ENCODE measurements around the gene C5orf22.
A peak's percentile ranks its signal among the peaks of the same experiment; 100 is the strongest.

DNA sequence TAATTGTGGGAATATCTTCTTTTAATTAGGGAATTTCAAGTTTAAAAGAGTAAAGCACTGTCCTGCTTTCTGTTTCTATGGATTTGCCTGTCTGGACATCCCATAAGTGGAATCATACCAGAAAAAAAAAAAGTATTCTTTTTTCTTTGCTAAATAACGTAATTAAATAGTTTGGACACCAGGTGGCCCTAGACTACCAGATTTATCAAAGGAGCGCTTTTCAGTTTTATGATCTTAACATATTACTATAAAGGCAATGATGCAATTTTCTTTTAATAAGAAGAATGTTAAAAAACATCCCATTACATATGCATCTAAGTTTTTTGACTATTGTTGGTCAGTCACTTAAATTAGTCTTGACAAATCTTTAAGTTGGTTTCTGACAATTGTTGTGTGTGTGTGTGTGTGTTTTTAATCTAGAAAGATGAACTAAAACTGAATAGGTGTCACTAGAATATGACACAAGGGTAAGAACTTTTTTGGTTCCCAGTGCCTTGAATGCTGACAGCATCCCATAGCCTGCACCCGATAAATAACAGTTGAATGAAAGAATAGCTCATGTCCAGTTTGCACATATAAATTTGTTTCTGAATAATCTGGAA is 49.5 kb downstream of the C5orf22 start:
- no peak for TF ChIP-seq GABPA (IDR thresholded peaks at IDR 0.05 in 1 of 2, conservative IDR thresholded peaks at IDR 0.05 in 1 of 2)
- TF ChIP-seq EGR1 (IDR thresholded peaks at IDR 0.05; ENCODE audit: low read depth in 2 of 2), result no peak
- TF ChIP-seq, protein P1, sequence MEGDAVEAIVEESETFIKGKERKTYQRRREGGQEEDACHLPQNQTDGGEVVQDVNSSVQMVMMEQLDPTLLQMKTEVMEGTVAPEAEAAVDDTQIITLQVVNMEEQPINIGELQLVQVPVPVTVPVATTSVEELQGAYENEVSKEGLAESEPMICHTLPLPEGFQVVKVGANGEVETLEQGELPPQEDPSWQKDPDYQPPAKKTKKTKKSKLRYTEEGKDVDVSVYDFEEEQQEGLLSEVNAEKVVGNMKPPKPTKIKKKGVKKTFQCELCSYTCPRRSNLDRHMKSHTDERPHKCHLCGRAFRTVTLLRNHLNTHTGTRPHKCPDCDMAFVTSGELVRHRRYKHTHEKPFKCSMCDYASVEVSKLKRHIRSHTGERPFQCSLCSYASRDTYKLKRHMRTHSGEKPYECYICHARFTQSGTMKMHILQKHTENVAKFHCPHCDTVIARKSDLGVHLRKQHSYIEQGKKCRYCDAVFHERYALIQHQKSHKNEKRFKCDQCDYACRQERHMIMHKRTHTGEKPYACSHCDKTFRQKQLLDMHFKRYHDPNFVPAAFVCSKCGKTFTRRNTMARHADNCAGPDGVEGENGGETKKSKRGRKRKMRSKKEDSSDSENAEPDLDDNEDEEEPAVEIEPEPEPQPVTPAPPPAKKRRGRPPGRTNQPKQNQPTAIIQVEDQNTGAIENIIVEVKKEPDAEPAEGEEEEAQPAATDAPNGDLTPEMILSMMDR (IDR thresholded peaks at IDR 0.05; ENCODE audit: low read depth, low read length, missing input control), result peak; percentile 43
- TF ChIP-seq, protein P2, sequence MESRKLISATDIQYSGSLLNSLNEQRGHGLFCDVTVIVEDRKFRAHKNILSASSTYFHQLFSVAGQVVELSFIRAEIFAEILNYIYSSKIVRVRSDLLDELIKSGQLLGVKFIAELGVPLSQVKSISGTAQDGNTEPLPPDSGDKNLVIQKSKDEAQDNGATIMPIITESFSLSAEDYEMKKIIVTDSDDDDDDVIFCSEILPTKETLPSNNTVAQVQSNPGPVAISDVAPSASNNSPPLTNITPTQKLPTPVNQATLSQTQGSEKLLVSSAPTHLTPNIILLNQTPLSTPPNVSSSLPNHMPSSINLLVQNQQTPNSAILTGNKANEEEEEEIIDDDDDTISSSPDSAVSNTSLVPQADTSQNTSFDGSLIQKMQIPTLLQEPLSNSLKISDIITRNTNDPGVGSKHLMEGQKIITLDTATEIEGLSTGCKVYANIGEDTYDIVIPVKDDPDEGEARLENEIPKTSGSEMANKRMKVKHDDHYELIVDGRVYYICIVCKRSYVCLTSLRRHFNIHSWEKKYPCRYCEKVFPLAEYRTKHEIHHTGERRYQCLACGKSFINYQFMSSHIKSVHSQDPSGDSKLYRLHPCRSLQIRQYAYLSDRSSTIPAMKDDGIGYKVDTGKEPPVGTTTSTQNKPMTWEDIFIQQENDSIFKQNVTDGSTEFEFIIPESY (IDR thresholded peaks at IDR 0.05), result no peak
- TF ChIP-seq, protein P3, sequence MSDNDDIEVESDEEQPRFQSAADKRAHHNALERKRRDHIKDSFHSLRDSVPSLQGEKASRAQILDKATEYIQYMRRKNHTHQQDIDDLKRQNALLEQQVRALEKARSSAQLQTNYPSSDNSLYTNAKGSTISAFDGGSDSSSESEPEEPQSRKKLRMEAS (IDR thresholded peaks at IDR 0.05), result no peak
- no peak for TF ChIP-seq HNF4A (conservative IDR thresholded peaks at IDR 0.05)
- TF ChIP-seq, protein P4, sequence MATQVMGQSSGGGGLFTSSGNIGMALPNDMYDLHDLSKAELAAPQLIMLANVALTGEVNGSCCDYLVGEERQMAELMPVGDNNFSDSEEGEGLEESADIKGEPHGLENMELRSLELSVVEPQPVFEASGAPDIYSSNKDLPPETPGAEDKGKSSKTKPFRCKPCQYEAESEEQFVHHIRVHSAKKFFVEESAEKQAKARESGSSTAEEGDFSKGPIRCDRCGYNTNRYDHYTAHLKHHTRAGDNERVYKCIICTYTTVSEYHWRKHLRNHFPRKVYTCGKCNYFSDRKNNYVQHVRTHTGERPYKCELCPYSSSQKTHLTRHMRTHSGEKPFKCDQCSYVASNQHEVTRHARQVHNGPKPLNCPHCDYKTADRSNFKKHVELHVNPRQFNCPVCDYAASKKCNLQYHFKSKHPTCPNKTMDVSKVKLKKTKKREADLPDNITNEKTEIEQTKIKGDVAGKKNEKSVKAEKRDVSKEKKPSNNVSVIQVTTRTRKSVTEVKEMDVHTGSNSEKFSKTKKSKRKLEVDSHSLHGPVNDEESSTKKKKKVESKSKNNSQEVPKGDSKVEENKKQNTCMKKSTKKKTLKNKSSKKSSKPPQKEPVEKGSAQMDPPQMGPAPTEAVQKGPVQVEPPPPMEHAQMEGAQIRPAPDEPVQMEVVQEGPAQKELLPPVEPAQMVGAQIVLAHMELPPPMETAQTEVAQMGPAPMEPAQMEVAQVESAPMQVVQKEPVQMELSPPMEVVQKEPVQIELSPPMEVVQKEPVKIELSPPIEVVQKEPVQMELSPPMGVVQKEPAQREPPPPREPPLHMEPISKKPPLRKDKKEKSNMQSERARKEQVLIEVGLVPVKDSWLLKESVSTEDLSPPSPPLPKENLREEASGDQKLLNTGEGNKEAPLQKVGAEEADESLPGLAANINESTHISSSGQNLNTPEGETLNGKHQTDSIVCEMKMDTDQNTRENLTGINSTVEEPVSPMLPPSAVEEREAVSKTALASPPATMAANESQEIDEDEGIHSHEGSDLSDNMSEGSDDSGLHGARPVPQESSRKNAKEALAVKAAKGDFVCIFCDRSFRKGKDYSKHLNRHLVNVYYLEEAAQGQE (IDR thresholded peaks at IDR 0.05), result no peak
- TF ChIP-seq FOXA1 (IDR thresholded peaks at IDR 0.05), result no peak
- TF ChIP-seq RAD21 (IDR thresholded peaks at IDR 0.05), result peak; percentile 82 to 85
- no peak for TF ChIP-seq JUND (IDR thresholded peaks at IDR 0.05)
- TF ChIP-seq TAF1 (conservative IDR thresholded peaks at IDR 0.05), result no peak
- no peak for TF ChIP-seq YY1 (IDR thresholded peaks at IDR 0.05)

Data from liver (tissue), 3 donors.